Breast epithelium (tissue), 4 donors: ENCODE results near the gene RBM33. TPM values are rescaled to one million over a fixed set of nuclear protein-coding genes. Genes with fewer than 3 reads are reported as not detected.

ENCODE experiments used
- DNase-seq, 2 donors: peaks; one replicate each; pipeline ENCODE4 v3.0.0-alpha.2; 2019; ENCODE audit warnings: low spot score in 2 of 2
- H3K27ac ChIP-seq, 2 donors: fragments of 200-600 bp; sonication (generic) in 1 of 2; one replicate each; pipeline ENCODE4 v1.5.1; 2016 to 2019; ENCODE audit warnings: mild to moderate bottlenecking in 1 of 2
- H3K27me3 ChIP-seq, 2 donors: fragments of 200-600 bp; sonication (generic) in 1 of 2; one replicate each; pipeline versions ENCODE4 v1.5.1 to v1.6.0; 2017 to 2019; ENCODE audit warnings: control low read depth in 1 of 2, mild to moderate bottlenecking in 1 of 2
- H3K36me3 ChIP-seq: fragments of 200-600 bp; one replicate; pipeline ENCODE4 v1.5.1; 2019
- H3K4me1 ChIP-seq, 2 donors: fragments of 200-600 bp; sonication (generic); one replicate each; pipeline ENCODE4 v1.5.1; 2016 to 2019; ENCODE audit warnings: control low read depth in 1 of 2
- H3K4me3 ChIP-seq, 3 donors: fragments of 200-600 bp; sonication (generic); 1 replicate in 2 of 3; 2 replicates in 1 of 3; pipeline ENCODE4 v1.5.1; 2016 to 2019; ENCODE audit warnings: mild to moderate bottlenecking in 3 of 3, moderate library complexity in 2 of 3
- H3K9me3 ChIP-seq, 2 donors: fragments of 200-600 bp; sonication (generic) in 1 of 2; one replicate each; pipeline ENCODE4 v1.5.1; 2016 to 2019; ENCODE audit warnings: control low read depth in 1 of 2
- CTCF ChIP-seq, 3 donors: fragments of 450-650 bp; IDR thresholded peaks; one replicate each; pipeline ENCODE4 v1.5.1; 2016 to 2017; ENCODE audit warnings: antibody characterized with exemption in 3 of 3, mild to moderate bottlenecking in 3 of 3, moderate library complexity in 3 of 3
- POLR2A ChIP-seq: fragments of 450-650 bp; IDR thresholded peaks from one replicate; pipeline ENCODE4 v1.6.1; 2016; ENCODE audit warnings: antibody characterized with exemption, mild to moderate bottlenecking, moderate library complexity
- POLR2AphosphoS5 ChIP-seq, 3 donors: sonication (generic); formaldehyde crosslinking; IDR thresholded peaks; one replicate each; pipeline ENCODE4 v1.6.1; 2017; ENCODE audit warnings: antibody characterized with exemption in 3 of 3
- intact Hi-C: fragments of 100-400 bp; cut with DNase I; formaldehyde crosslinking; loops from one replicate; pipeline ENCODE4 v1.15.1; 2023; ENCODE audit warnings: low total_unique reads
- total RNA-seq, 3 donors: library from RNA; depleted of rRNA; stranded (reverse); fragments of >200 nt; gene quantifications; one replicate each; pipeline ENCODE4 v1.1.0, GENCODE V29; 2016

Gene RBM33
- total RNA-seq, 3 donors from 2014 or later = 34.9 to 58.8 (median 46.5) TPM

GRCh38 chr7:155829796-155830470, 185.5 kb downstream of the RBM33 start:
- no peak for DNase-seq
- no peaks in the 10 kb centered on the region for H3K36me3 ChIP-seq
- intact Hi-C loops = no loop called here
- H3K4me3 ChIP-seq = no peak overlapping the region
- no peaks in the 10 kb centered on the region for H3K4me1 ChIP-seq
- TF ChIP-seq POLR2A (no peak), POLR2AphosphoS5 (IDR thresholded peaks at IDR 0.05) (no peak), CTCF (IDR thresholded peaks at IDR 0.05) (no peak)
- no peak overlapping the region for H3K27ac ChIP-seq
- H3K9me3 ChIP-seq = no peaks in the 10 kb centered on the region
- H3K27me3 ChIP-seq = peaks cover 0 to 24% of the 10 kb centered on the region in 2 donors

Other genes with a start within 250 kb of the RBM33 start
- under 1 TPM in 2 of 3 donors, not detected in 1; 0.32 to 0.33 TPM for gene EN2, start 186.5 kb upstream of the RBM33 start, total RNA-seq
- under 1 TPM in 1 of 3 donors, not detected in 2; 0.29 TPM for gene CNPY1, start 98.1 kb upstream of the RBM33 start, total RNA-seq
- gene SHH, start 167.8 kb downstream of the RBM33 start, total RNA-seq = not detected